T-cell (primary cell): ENCODE data around the gene TSSK3. TPM values are rescaled to one million over a fixed set of nuclear protein-coding genes. Genes with fewer than 3 reads are reported as not detected.

Source experiments
- ATAC-seq, 4 experiments: fragments of 200-7000 bp in 3 of 4; fragments of 150-1000 bp in 1 of 4; cut with Tn5 transposase; replicated peaks in 1 of 4; 1 replicate in 3 of 4; 2 replicates in 1 of 4; pipeline ENCODE4 v1.10.0; 2021; ENCODE audit warnings: moderate library complexity in 3 of 4, mild to moderate bottlenecking in 2 of 4, moderate number of reproducible peaks in 1 of 4
- CTCF ChIA-PET, 2 donors: fragments of 300-600 bp; sonication (Branson Sonifier 250); formaldehyde crosslinking; loops; one replicate each; lab custom pipeline; 2022; ENCODE audit warnings: antibody characterized with exemption in 2 of 2; lab: Charles Lee
- POLR2A ChIA-PET, 2 donors: fragments of 300-600 bp; sonication (Branson Sonifier 250); formaldehyde crosslinking; loops; one replicate each; lab custom pipeline; 2022; ENCODE audit warnings: antibody characterized with exemption in 2 of 2; lab: Charles Lee
- DNase-seq, 35 experiments: peaks; one replicate each; pipeline versions ENCODE4 v3.0.0 to v3.0.0-alpha.2; 2013 to 2023
- H3K27ac ChIP-seq: one replicate; pipeline ENCODE4 v1.5.1; 2013; ENCODE audit warnings: low read length
- H3K27me3 ChIP-seq, 2 experiments: replicated peaks in 1 of 2; 1 replicate in 1 of 2; 2 replicates in 1 of 2; pipeline versions ENCODE4 v1.6.1 to v1.7.0; 2013; ENCODE audit warnings: low read length in 1 of 2, mixed read lengths in 1 of 2; ENCODE audit not compliant: control insufficient read depth in 2 of 2, insufficient read depth in 2 of 2; ENCODE audit errors: extremely low read depth in 1 of 2
- H3K36me3 ChIP-seq, 2 donors: 1 replicate in 1 of 2; 2 replicates in 1 of 2; pipeline versions ENCODE4 v1.6.1 to v1.7.0; 2013; ENCODE audit warnings: low read length in 1 of 2; ENCODE audit not compliant: control insufficient read depth in 2 of 2, insufficient read depth in 1 of 2; ENCODE audit errors: extremely low read depth in 1 of 2
- H3K4me1 ChIP-seq, 2 experiments: 1 replicate in 1 of 2; 2 replicates in 1 of 2; pipeline versions ENCODE4 v1.6.1 to v1.7.0; 2013; ENCODE audit warnings: low read length in 2 of 2, mixed read lengths in 1 of 2; ENCODE audit not compliant: insufficient read depth in 2 of 2, control insufficient read depth in 1 of 2; ENCODE audit errors: extremely low read depth in 1 of 2
- H3K4me3 ChIP-seq, 2 donors: 1 replicate in 1 of 2; 2 replicates in 1 of 2; pipeline versions ENCODE4 v1.5.1 to v1.7.0; 2013; ENCODE audit warnings: mild to moderate bottlenecking in 2 of 2, low read length in 1 of 2, moderate library complexity in 1 of 2; ENCODE audit not compliant: control insufficient read depth in 1 of 2; ENCODE audit errors: extremely low read depth in 1 of 2
- H3K9me3 ChIP-seq: 2 replicates; pipeline ENCODE4 v1.7.0; 2013
- H3K27ac Mint-ChIP-seq, 2 donors: one replicate each; pipeline ENCODE4 v1.8.0; 2020 to 2021; ENCODE audit warnings: mild to moderate bottlenecking in 2 of 2, mixed read lengths in 2 of 2
- H3K27me3 Mint-ChIP-seq, 2 donors: one replicate each; pipeline ENCODE4 v1.8.0; 2021 to 2022; ENCODE audit warnings: mixed read lengths in 2 of 2
- H3K36me3 Mint-ChIP-seq: one replicate; pipeline ENCODE4 v1.8.0; 2021; ENCODE audit warnings: mixed read lengths
- H3K4me1 Mint-ChIP-seq, 3 donors: one replicate each; pipeline ENCODE4 v1.8.0; 2020 to 2022; ENCODE audit warnings: mixed read lengths in 3 of 3, mild to moderate bottlenecking in 1 of 3
- H3K4me3 Mint-ChIP-seq, 3 donors: one replicate each; pipeline ENCODE4 v1.8.0; 2020 to 2022; ENCODE audit warnings: mild to moderate bottlenecking in 3 of 3, mixed read lengths in 3 of 3, moderate library complexity in 3 of 3
- H3K9me3 Mint-ChIP-seq, 3 donors: one replicate each; pipeline ENCODE4 v1.8.0; 2020 to 2022; ENCODE audit warnings: mixed read lengths in 3 of 3
- WGBS: methylation state at CpG from one replicate; pipeline ENCODE4 v1.1.5; 2013; ENCODE audit warnings: missing lambda C conversion rate; ENCODE audit not compliant: insufficient coverage; 5-methylcytosine and 5-hydroxymethylcytosine counted together
- total RNA-seq, 35 experiments: library from RNA in 6 of 35; stranded (reverse) in 6 of 35; fragments of 120-200 nt in 1 of 35; gene quantifications; one replicate each; pipeline versions ENCODE4 v1.2.1 to v1.2.4 and lab custom pipeline; 2013 to 2026

TSSK3 gene
- total RNA-seq, 5 donors from 2014 or later (not counting 1 experiment from before 2014, with no cell fraction given) = 0.65 to 4.3 (median 2.3) TPM; not detected in 1

- ATAC-seq = peak; percentile 64 to 77 (median 69)
- Mint-ChIP-seq H3K36me3 (no peaks in the 10 kb centered on the region), H3K4me3 (peak overlapping the region; percentile 70 to 80 (median 78)), H3K27ac (peak overlapping the region; percentile 80 to 87), H3K27me3 (no peaks in the 10 kb centered on the region), H3K9me3 (no peaks in the 10 kb centered on the region), H3K4me1 (peaks cover 44 to 67% (median 57%) of the 10 kb centered on the region in 3 donors)
- Histone ChIP-seq H3K36me3 (peaks cover 0 to 4% of the 10 kb centered on the region in 2 donors), H3K4me1 (peaks cover 6 to 39% of the 10 kb centered on the region in 2 experiments), H3K9me3 (no peaks in the 10 kb centered on the region), H3K27me3 (peaks cover 0 to 3% of the 10 kb centered on the region in 2 experiments), H3K27ac (peak overlapping the region; percentile 42), H3K4me3 (peak overlapping the region; percentile 52 to 64)
- DNase-seq = peak in 13 of 35 experiments; percentile 57 to 83 (median 74)
- POLR2A ChIA-PET = no interaction called here
- CTCF ChIA-PET = interaction anchor here in 1 of 2 donors (1.0 to 1.4 kb wide), 2 partner anchors 15 to 43 kb away, joined by 3 to 5 read pairs; partner anchors contain the start of genes BSDC1 and MARCKSL1
- WGBS = 42% methylated on average over 13 of the region's 28 CpGs
These were observed 11.4 kb upstream of the TSSK3 start for GRCh38 chr1:32350785-32351398.

GRCh38 chr1:32351399-32352238, 10.7 kb upstream of the TSSK3 start:
- H3K36me3 ChIP-seq = peaks cover 0 to 4% of the 10 kb centered on the region in 2 donors
- ChIA-PET CTCF (interaction anchor here in 1 of 2 donors (1.4 kb wide), 1 partner anchor 42 kb away, joined by 5 read pairs; the partner anchor contains the start of gene BSDC1), POLR2A (no interaction called here)
- Mint-ChIP-seq H3K27ac (peak overlapping the region; percentile 80 to 87), H3K4me3 (peak overlapping the region; percentile 70 to 80 (median 78)), H3K36me3 (no peaks in the 10 kb centered on the region), H3K4me1 (peaks cover 36 to 62% (median 49%) of the 10 kb centered on the region in 3 donors), H3K9me3 (no peaks in the 10 kb centered on the region), H3K27me3 (no peaks in the 10 kb centered on the region)
- peak overlapping the region; percentile 58 to 64 for H3K4me3 ChIP-seq
- peaks cover 6 to 35% of the 10 kb centered on the region in 2 experiments for H3K4me1 ChIP-seq
- peak overlapping the region; percentile 67 for H3K27ac ChIP-seq
- ATAC-seq (peak; percentile 94 to 95 (median 94)), DNase-seq (peak in 34 of 35 experiments; percentile 75 to 96 (median 89))
- no peaks in the 10 kb centered on the region for H3K9me3 ChIP-seq
- WGBS = 5% methylated on average over 56 of the region's 75 CpGs
- no peaks in the 10 kb centered on the region for H3K27me3 ChIP-seq

DNA sequence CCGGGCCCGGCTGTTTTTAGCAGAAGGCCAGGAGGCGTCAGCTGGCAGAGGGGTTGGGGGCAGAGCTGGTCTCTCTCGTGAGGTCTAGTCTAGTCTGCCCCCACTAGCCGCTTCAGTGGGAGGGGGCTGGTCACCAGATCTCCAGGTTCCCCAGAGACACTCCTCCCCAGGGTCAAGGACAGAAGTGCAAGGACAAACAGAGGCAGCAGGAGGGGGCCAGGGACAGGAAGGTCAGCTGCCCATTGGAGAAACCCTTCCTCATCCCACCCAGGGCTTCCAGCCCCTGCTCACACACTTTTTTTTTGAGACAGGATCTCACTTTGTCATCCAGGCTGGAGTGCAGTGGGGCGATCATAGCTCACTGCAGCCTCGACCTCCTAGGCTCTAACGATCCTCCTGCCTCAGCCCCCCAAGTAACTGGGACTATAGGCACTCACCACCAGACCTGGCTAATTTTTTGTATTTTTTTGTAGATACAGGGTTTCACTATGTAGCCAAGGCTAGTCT, 10.0 kb upstream of the TSSK3 start:
- 100% methylated on average over 1 of the region's 8 CpGs for WGBS

DNA sequence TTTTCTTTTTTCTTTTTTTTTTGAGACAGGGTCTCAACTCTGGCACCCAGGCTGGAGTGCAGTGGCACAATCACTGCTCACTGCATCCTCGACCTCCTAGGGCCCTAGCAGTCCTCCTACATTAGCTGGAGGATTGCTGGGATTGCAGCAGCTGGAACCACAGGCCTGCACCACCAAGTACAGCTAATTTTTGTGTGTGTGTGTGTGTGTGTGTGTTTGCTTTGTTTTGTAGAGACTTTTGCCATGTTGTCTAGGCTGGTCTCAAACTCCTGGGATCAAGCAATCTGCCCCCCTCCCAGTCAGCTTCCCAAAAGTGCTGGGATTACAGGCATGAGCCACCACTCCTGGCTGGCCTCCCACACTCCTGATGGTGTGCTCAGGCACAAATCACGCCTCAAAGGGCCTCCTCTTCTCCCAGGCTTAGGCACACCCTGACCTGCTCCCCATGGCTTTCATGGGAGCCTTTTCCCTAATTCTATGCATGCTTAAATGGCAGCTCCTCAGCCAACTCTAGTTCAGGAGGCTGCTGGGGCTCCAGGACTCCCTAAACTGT, 9.4 kb upstream of the TSSK3 start:
- no peaks in the 10 kb centered on the region for H3K36me3 Mint-ChIP-seq
- peak overlapping the region; percentile 67 to 75 for H3K27ac Mint-ChIP-seq
- Histone ChIP-seq H3K36me3 (peaks cover 0 to 4% of the 10 kb centered on the region in 2 donors), H3K9me3 (no peaks in the 10 kb centered on the region), H3K27me3 (no peaks in the 10 kb centered on the region), H3K4me3 (no peak overlapping the region), H3K27ac (no peak overlapping the region), H3K4me1 (peaks cover 6 to 35% of the 10 kb centered on the region in 2 experiments)
- no peak for ATAC-seq
- H3K9me3 Mint-ChIP-seq = no peaks in the 10 kb centered on the region
- ChIA-PET CTCF (interaction anchor here (0.5 to 0.9 kb wide), 2 partner anchors 9 to 116 kb away, joined by 3 to 4 read pairs; no protein-coding TSS in a partner anchor), POLR2A (interaction anchor here in 1 of 2 donors (0.5 to 1.0 kb wide), 3 partner anchors 10 to 108 kb away, joined by 3 to 4 read pairs (median 4); no protein-coding TSS in a partner anchor)
- H3K27me3 Mint-ChIP-seq = no peaks in the 10 kb centered on the region
- H3K4me1 Mint-ChIP-seq = peaks cover 34 to 63% (median 45%) of the 10 kb centered on the region in 3 donors
- DNase-seq = no peak
- 100% methylated on average over 2 of the region's 2 CpGs for WGBS
- H3K4me3 Mint-ChIP-seq = peak overlapping the region; percentile 1 to 78 (median 70)

More for the DNA sequence above, 10.0 kb upstream of the TSSK3 start:
- ChIA-PET POLR2A (interaction anchor here in 1 of 2 donors (0.6 to 1.0 kb wide), 2 partner anchors 33 to 107 kb away, joined by 4 read pairs; no protein-coding TSS in a partner anchor), CTCF (interaction anchor here in 1 of 2 donors (0.9 kb wide), 1 partner anchor 8 kb away, joined by 3 read pairs; no protein-coding TSS in a partner anchor)
- peak overlapping the region; percentile 70 to 80 (median 78) for H3K4me3 Mint-ChIP-seq
- H3K9me3 Mint-ChIP-seq = no peaks in the 10 kb centered on the region
- no peaks in the 10 kb centered on the region for H3K27me3 ChIP-seq
- H3K27ac Mint-ChIP-seq = peak overlapping the region; percentile 23 to 75
- H3K36me3 Mint-ChIP-seq = no peaks in the 10 kb centered on the region
- peaks cover 34 to 63% (median 47%) of the 10 kb centered on the region in 3 donors for H3K4me1 Mint-ChIP-seq
- H3K27me3 Mint-ChIP-seq = no peaks in the 10 kb centered on the region
- H3K27ac ChIP-seq = peak overlapping the region; percentile 67
- peaks cover 6 to 35% of the 10 kb centered on the region in 2 experiments for H3K4me1 ChIP-seq
- H3K36me3 ChIP-seq = peaks cover 0 to 4% of the 10 kb centered on the region in 2 donors
- ATAC-seq (no peak), DNase-seq (no peak)
- H3K4me3 ChIP-seq = peak overlapping the region; percentile 58 to 64
- H3K9me3 ChIP-seq = no peaks in the 10 kb centered on the region

DNA sequence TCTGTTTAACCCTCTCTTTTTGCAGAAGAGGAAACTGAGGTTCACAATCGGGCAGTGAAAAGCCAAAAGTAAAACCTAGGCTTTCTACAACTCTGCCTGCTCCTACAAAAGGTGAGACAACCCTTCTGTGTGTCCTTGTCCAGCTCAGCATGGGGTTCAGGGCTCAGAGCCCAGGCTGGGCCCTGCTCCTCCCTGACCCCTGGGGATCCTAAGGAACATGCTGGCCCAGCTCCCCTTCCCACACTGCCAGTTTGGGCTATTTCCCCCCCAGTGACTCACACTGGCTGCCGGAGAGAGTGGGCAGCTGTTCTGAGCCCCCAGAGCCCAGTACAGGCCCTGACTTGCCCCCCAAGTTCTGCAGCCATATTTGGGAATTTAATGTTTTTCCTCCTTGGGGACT, 8.9 kb upstream of the TSSK3 start:
- Histone ChIP-seq H3K4me1 (peaks cover 6 to 32% of the 10 kb centered on the region in 2 experiments), H3K36me3 (peaks cover 0 to 4% of the 10 kb centered on the region in 2 donors), H3K27ac (no peak overlapping the region), H3K4me3 (no peak overlapping the region), H3K9me3 (no peaks in the 10 kb centered on the region), H3K27me3 (no peaks in the 10 kb centered on the region)
- Mint-ChIP-seq H3K4me3 (peak overlapping the region; percentile 1 to 70 (median 53)), H3K4me1 (peaks cover 34 to 60% (median 42%) of the 10 kb centered on the region in 3 donors), H3K36me3 (no peaks in the 10 kb centered on the region), H3K9me3 (no peaks in the 10 kb centered on the region), H3K27me3 (no peaks in the 10 kb centered on the region), H3K27ac (peak overlapping the region; percentile 67 to 75)
- DNase-seq (no peak), ATAC-seq (no peak)
- 90% methylated on average over 2 of the region's 2 CpGs for WGBS
- ChIA-PET POLR2A (interaction anchor here in 1 of 2 donors (0.5 kb wide), 1 partner anchor 11 kb away, joined by 3 read pairs; no protein-coding TSS in a partner anchor), CTCF (interaction anchor here in 1 of 2 donors (0.5 kb wide), 1 partner anchor 116 kb away, joined by 4 read pairs; no protein-coding TSS in a partner anchor)
